ENCODE measurements around the gene EID1.
"Not testable (repeated sequence)": the region's sequence is repeated elsewhere in the genome, so short reads cannot be mapped to it uniquely, and the experiment has no call there.

Gene EID1

GRCh38 chr15:48877630-48878595 lies at the start of gene EID1:
EID1 (plus strand) TSS chr15:48878134; CDS start chr15:48878177, 43 bp downstream.
- peak; percentile 95 for DNase-seq

- no peak for DNase-seq
Observed at GRCh38 chr15:48828471-48828870, 49.5 kb upstream of the EID1 start.

GRCh38 chr15:48828906-48829305 lies 49.0 kb upstream of the EID1 start:
- DNase-seq, result no peak

- no peak for DNase-seq
Observed at GRCh38 chr15:48832648-48833047, 45.3 kb upstream of the EID1 start.

- no peak for DNase-seq
Observed at GRCh38 chr15:48833526-48834239, 44.3 kb upstream of the EID1 start.

- DNase-seq, result no peak
Observed at GRCh38 chr15:48834756-48835155, 43.2 kb upstream of the EID1 start.

- no peak for DNase-seq
Observed at GRCh38 chr15:48842501-48842900, 35.4 kb upstream of the EID1 start.

- DNase-seq, result no peak
Observed at GRCh38 chr15:48845123-48845522, 32.8 kb upstream of the EID1 start.

- DNase-seq, result no peak
Observed at GRCh38 chr15:48850648-48851047, 27.3 kb upstream of the EID1 start.

GRCh38 chr15:48851956-48852355 lies 26.0 kb upstream of the EID1 start:
- no peak for DNase-seq

GRCh38 chr15:48854434-48854833 lies 23.5 kb upstream of the EID1 start:
- not testable (repeated sequence) for DNase-seq

GRCh38 chr15:48855501-48856440 lies 22.2 kb upstream of the EID1 start:
- DNase-seq, result peak; percentile 70

- DNase-seq, result peak; percentile 53
Observed at GRCh38 chr15:48856942-48857341, 21.0 kb upstream of the EID1 start.

GRCh38 chr15:48858401-48858800 lies 19.5 kb upstream of the EID1 start:
- peak; percentile 86 for DNase-seq

GRCh38 chr15:48859426-48859825 lies 18.5 kb upstream of the EID1 start:
- DNase-seq, result peak; percentile 73

GRCh38 chr15:48861813-48862431 lies 16.0 kb upstream of the EID1 start:
- DNase-seq, result peak; percentile 71

- DNase-seq, result no peak
Observed at GRCh38 chr15:48862705-48863104, 15.2 kb upstream of the EID1 start.

- peak; percentile 54 for DNase-seq
Observed at GRCh38 chr15:48865370-48866079, 12.4 kb upstream of the EID1 start.

GRCh38 chr15:48866141-48866563 lies 11.8 kb upstream of the EID1 start:
- peak; percentile 53 for DNase-seq

- no peak for DNase-seq
Observed at GRCh38 chr15:48868023-48868422, 9.9 kb upstream of the EID1 start.

- DNase-seq, result peak; percentile 91
Observed at GRCh38 chr15:48868536-48868935, 9.4 kb upstream of the EID1 start.

- no peak for DNase-seq
Observed at GRCh38 chr15:48869966-48870365, 8.0 kb upstream of the EID1 start.

Data from HCEC 1CT (cell line).